ENCODE data around the gene POMGNT1.
"Not testable (repeated sequence)": the region's sequence is repeated elsewhere in the genome, so short reads cannot be mapped to it uniquely, and the experiment has no call there.

Gene POMGNT1

GRCh38 chr1:46197964-46198811 is at the start of gene POMGNT1:
Gene POMGNT1, minus strand, starts transcription at chr1:46198434. Its CDS starts 613 bp downstream, at chr1:46197821.
- Mint-ChIP-seq H3K9me3 (no peaks in the 10 kb centered on the region), H3K4me3 (peak within 1 kb of the TSS; percentile 84), H3K27ac (peak within 1 kb of the TSS; percentile 28), H3K4me1 (peaks cover 8% of the 10 kb centered on the region), H3K27me3 (peaks cover 3% of the 10 kb centered on the region), H3K36me3 (peaks cover 5% of the 10 kb centered on the region)
- ATAC-seq (ENCODE audit: low read depth), result peak; percentile 92
- DNase-seq (ENCODE audit: low spot score in 2 of 2), result peak; percentile 74 to 76

GRCh38 chr1:46247436-46248121 is 49.3 kb upstream of the POMGNT1 start, which contains the start of gene RAD54L:
Gene RAD54L, plus strand, starts transcription at chr1:46247763. Its CDS starts 643 bp downstream, at chr1:46248406.
- H3K36me3 Mint-ChIP-seq, result no peaks in the 10 kb centered on the region
- H3K9me3 Mint-ChIP-seq, result no peaks in the 10 kb centered on the region
- peaks cover 15% of the 10 kb centered on the region for H3K4me1 Mint-ChIP-seq
- peak within 1 kb of the TSS; percentile 96 for H3K4me3 Mint-ChIP-seq
- DNase-seq (ENCODE audit: low spot score in 2 of 2), result peak; percentile 85 to 93
- H3K27me3 Mint-ChIP-seq, result no peaks in the 10 kb centered on the region
- H3K27ac Mint-ChIP-seq, result peak within 1 kb of the TSS; percentile 82
- ATAC-seq (ENCODE audit: low read depth), result peak; percentile 90

- H3K4me1 Mint-ChIP-seq, result peaks cover 15% of the 10 kb centered on the region
- peak overlapping the region; percentile 82 for H3K27ac Mint-ChIP-seq
- H3K27me3 Mint-ChIP-seq, result no peaks in the 10 kb centered on the region
- ATAC-seq (ENCODE audit: low read depth) (peak; percentile 18), DNase-seq (ENCODE audit: low spot score in 2 of 2) (peak in 1 of 2 donors; percentile 62)
- H3K9me3 Mint-ChIP-seq, result no peaks in the 10 kb centered on the region
- peak overlapping the region; percentile 96 for H3K4me3 Mint-ChIP-seq
- H3K36me3 Mint-ChIP-seq, result no peaks in the 10 kb centered on the region
Measured at GRCh38 chr1:46246548-46247435, 48.6 kb upstream of the POMGNT1 start.

GRCh38 chr1:46246136-46246535 is 47.9 kb upstream of the POMGNT1 start:
- H3K36me3 Mint-ChIP-seq; H3K27me3 Mint-ChIP-seq; ATAC-seq (ENCODE audit: low read depth); H3K9me3 Mint-ChIP-seq; H3K27ac Mint-ChIP-seq; H3K4me3 Mint-ChIP-seq; DNase-seq (ENCODE audit: low spot score in 2 of 2): not testable (repeated sequence)
- H3K4me1 Mint-ChIP-seq, result peaks cover 15% of the 10 kb centered on the region

GRCh38 chr1:46244656-46245371 is 46.6 kb upstream of the POMGNT1 start:
- peaks cover 15% of the 10 kb centered on the region for H3K4me1 Mint-ChIP-seq
- H3K36me3 Mint-ChIP-seq, result no peaks in the 10 kb centered on the region
- DNase-seq (ENCODE audit: low spot score in 2 of 2) (peak in 1 of 2 donors; percentile 19), ATAC-seq (ENCODE audit: low read depth) (no peak)
- H3K9me3 Mint-ChIP-seq, result no peaks in the 10 kb centered on the region
- H3K27ac Mint-ChIP-seq, result no peak overlapping the region
- H3K27me3 Mint-ChIP-seq, result no peaks in the 10 kb centered on the region
- no peak overlapping the region for H3K4me3 Mint-ChIP-seq

- H3K9me3 Mint-ChIP-seq; ATAC-seq (ENCODE audit: low read depth); DNase-seq (ENCODE audit: low spot score in 2 of 2); H3K27ac Mint-ChIP-seq; H3K36me3 Mint-ChIP-seq; H3K27me3 Mint-ChIP-seq; H3K4me3 Mint-ChIP-seq: not testable (repeated sequence)
- H3K4me1 Mint-ChIP-seq, result peaks cover 15% of the 10 kb centered on the region
Measured at GRCh38 chr1:46243831-46244230, 45.6 kb upstream of the POMGNT1 start.

GRCh38 chr1:46242918-46243317 is 44.7 kb upstream of the POMGNT1 start:
- peaks cover 3% of the 10 kb centered on the region for H3K9me3 Mint-ChIP-seq
- H3K27ac Mint-ChIP-seq, result no peak overlapping the region
- no peaks in the 10 kb centered on the region for H3K27me3 Mint-ChIP-seq
- H3K4me3 Mint-ChIP-seq, result no peak overlapping the region
- H3K4me1 Mint-ChIP-seq, result peaks cover 10% of the 10 kb centered on the region
- ATAC-seq (ENCODE audit: low read depth) (no peak), DNase-seq (ENCODE audit: low spot score in 2 of 2) (no peak)
- no peaks in the 10 kb centered on the region for H3K36me3 Mint-ChIP-seq

- H3K4me1 Mint-ChIP-seq; H3K27ac Mint-ChIP-seq; DNase-seq (ENCODE audit: low spot score in 2 of 2): not testable (repeated sequence)
Measured at GRCh38 chr1:46241733-46242132, 43.5 kb upstream of the POMGNT1 start.

GRCh38 chr1:46238865-46239264 is 40.6 kb upstream of the POMGNT1 start:
- H3K36me3 Mint-ChIP-seq; H3K9me3 Mint-ChIP-seq; ATAC-seq (ENCODE audit: low read depth); H3K27ac Mint-ChIP-seq; DNase-seq (ENCODE audit: low spot score in 2 of 2); H3K4me3 Mint-ChIP-seq; H3K27me3 Mint-ChIP-seq; H3K4me1 Mint-ChIP-seq: not testable (repeated sequence)

More at GRCh38 chr1:46241733-46242132, 43.5 kb upstream of the POMGNT1 start:
- H3K9me3 Mint-ChIP-seq; ATAC-seq (ENCODE audit: low read depth); H3K4me3 Mint-ChIP-seq; H3K27me3 Mint-ChIP-seq; H3K36me3 Mint-ChIP-seq: not testable (repeated sequence)

GRCh38 chr1:46236882-46237281 is 38.6 kb upstream of the POMGNT1 start:
- H3K36me3 Mint-ChIP-seq, result no peaks in the 10 kb centered on the region
- no peak overlapping the region for H3K27ac Mint-ChIP-seq
- DNase-seq (ENCODE audit: low spot score in 2 of 2) (no peak), ATAC-seq (ENCODE audit: low read depth) (no peak)
- no peak overlapping the region for H3K4me3 Mint-ChIP-seq
- no peaks in the 10 kb centered on the region for H3K4me1 Mint-ChIP-seq
- peaks cover 3% of the 10 kb centered on the region for H3K9me3 Mint-ChIP-seq
- no peaks in the 10 kb centered on the region for H3K27me3 Mint-ChIP-seq

GRCh38 chr1:46231231-46231630 is 33.0 kb upstream of the POMGNT1 start:
- H3K9me3 Mint-ChIP-seq; H3K4me3 Mint-ChIP-seq; H3K4me1 Mint-ChIP-seq; H3K36me3 Mint-ChIP-seq; H3K27me3 Mint-ChIP-seq; DNase-seq (ENCODE audit: low spot score in 2 of 2); ATAC-seq (ENCODE audit: low read depth); H3K27ac Mint-ChIP-seq: not testable (repeated sequence)

GRCh38 chr1:46224966-46225365 is 26.7 kb upstream of the POMGNT1 start:
- DNase-seq (ENCODE audit: low spot score in 2 of 2) (no peak), ATAC-seq (ENCODE audit: low read depth) (no peak)
- Mint-ChIP-seq H3K36me3 (no peaks in the 10 kb centered on the region), H3K9me3 (no peaks in the 10 kb centered on the region), H3K4me3 (no peak overlapping the region), H3K27ac (no peak overlapping the region), H3K27me3 (peaks cover 8% of the 10 kb centered on the region), H3K4me1 (peaks cover 4% of the 10 kb centered on the region)

GRCh38 chr1:46223472-46223943 is 25.3 kb upstream of the POMGNT1 start:
- peaks cover 4% of the 10 kb centered on the region for H3K4me1 Mint-ChIP-seq
- no peak overlapping the region for H3K27ac Mint-ChIP-seq
- peaks cover 8% of the 10 kb centered on the region for H3K27me3 Mint-ChIP-seq
- no peaks in the 10 kb centered on the region for H3K9me3 Mint-ChIP-seq
- ATAC-seq (ENCODE audit: low read depth), result peak; percentile 98
- H3K4me3 Mint-ChIP-seq, result peak overlapping the region; percentile 32
- H3K36me3 Mint-ChIP-seq, result no peaks in the 10 kb centered on the region
- peak; percentile 37 to 51 for DNase-seq (ENCODE audit: low spot score in 2 of 2)
